ENCODE results near the gene FBXL15. TPM values are rescaled to one million over a fixed set of nuclear protein-coding genes. Genes with fewer than 3 reads are reported as not detected.

Gene FBXL15
- 9.9 TPM in 2 replicates for total RNA-seq

GRCh38 chr10:102420714-102421506 lies at the start of gene FBXL15:
TSS of gene FBXL15 (plus strand) at chr10:102420836. CDS start at chr10:102421130, 294 bp downstream.

GRCh38 chr10:102395400-102396316 lies 25.0 kb upstream of the FBXL15 start, which contains the start of gene NFKB2:
TSS of gene NFKB2 (plus strand) at chr10:102395705. CDS start at chr10:102395960, 255 bp downstream.

GRCh38 chr10:102418622-102419268 lies 1.9 kb upstream of the FBXL15 start, which contains the start of gene PSD:
TSS of gene PSD (minus strand) at chr10:102418785. CDS start at chr10:102417038, 1,747 bp downstream.

GRCh38 chr10:102432162-102432950 lies 11.7 kb downstream of the FBXL15 start, which contains the start of gene CUEDC2:
TSS of gene CUEDC2 (minus strand) at chr10:102432574. CDS start at chr10:102425188, 7,386 bp downstream.

GRCh38 chr10:102451105-102451969 lies 30.7 kb downstream of the FBXL15 start, which contains the start of gene C10orf95:
TSS of gene C10orf95 (minus strand) at chr10:102451543. CDS start at chr10:102451093, 450 bp downstream.

Other genes starting within 250 kb of the FBXL15 start
- 0.26 TPM in 1 of 2 replicates, not detected in the other for gene ELOVL3, start 194.5 kb upstream of the FBXL15 start, total RNA-seq
- 0.12 and 0.13 TPM in 2 replicates for gene PITX3, start 179.3 kb upstream of the FBXL15 start, total RNA-seq
- gene GBF1, start 175.3 kb upstream of the FBXL15 start, total RNA-seq, result 28.4 and 40.7 TPM in 2 replicates
- 12.7 and 14.0 TPM in 2 replicates for gene NFKB2, start 25.1 kb upstream of the FBXL15 start, total RNA-seq
- gene PSD, start 2.1 kb upstream of the FBXL15 start, total RNA-seq, result 0.12 and 0.26 TPM in 2 replicates
- gene CUEDC2, start 11.7 kb downstream of the FBXL15 start, total RNA-seq, result 41.9 and 43.2 TPM in 2 replicates
- gene C10orf95, start 30.7 kb downstream of the FBXL15 start, total RNA-seq, result under 0.01 and 0.06 TPM in 2 replicates
- gene ACTR1A, start 81.9 kb downstream of the FBXL15 start, total RNA-seq, result 146 and 170 TPM in 2 replicates
- 1.6 and 2.9 TPM in 2 replicates for gene SUFU, start 83.1 kb downstream of the FBXL15 start, total RNA-seq
- 70.0 and 95.4 TPM in 2 replicates for gene TRIM8, start 223.6 kb downstream of the FBXL15 start, total RNA-seq